ENCODE data around the gene CCNO.

Gene CCNO

DNA sequence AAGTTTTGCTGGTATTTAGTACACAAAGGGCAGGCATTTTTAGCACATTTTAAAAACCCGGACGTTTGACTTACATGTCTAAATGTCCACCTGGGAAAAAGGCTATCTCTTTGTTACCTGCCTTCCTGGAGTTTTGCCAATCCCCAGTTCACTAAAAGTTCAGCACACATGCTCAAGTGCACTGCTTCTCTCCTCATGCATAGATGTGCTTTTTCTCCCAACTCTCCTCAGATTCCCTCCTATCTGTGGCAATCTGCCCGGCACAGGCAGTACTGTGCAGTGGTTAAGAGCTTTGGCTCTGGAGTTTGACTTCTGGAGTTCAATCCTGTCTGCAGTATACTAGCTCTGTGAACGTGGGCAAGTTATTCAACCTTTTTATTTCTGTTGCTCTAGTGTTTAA is 8.3 kb upstream of the CCNO start:
- no peak for TF ChIP-seq SP1 (IDR thresholded peaks at IDR 0.05)
- TF ChIP-seq FOXA1 (IDR thresholded peaks at IDR 0.05): no peak
- no peak for TF ChIP-seq SUZ12 (IDR thresholded peaks at IDR 0.05)
- TF ChIP-seq, protein P1, sequence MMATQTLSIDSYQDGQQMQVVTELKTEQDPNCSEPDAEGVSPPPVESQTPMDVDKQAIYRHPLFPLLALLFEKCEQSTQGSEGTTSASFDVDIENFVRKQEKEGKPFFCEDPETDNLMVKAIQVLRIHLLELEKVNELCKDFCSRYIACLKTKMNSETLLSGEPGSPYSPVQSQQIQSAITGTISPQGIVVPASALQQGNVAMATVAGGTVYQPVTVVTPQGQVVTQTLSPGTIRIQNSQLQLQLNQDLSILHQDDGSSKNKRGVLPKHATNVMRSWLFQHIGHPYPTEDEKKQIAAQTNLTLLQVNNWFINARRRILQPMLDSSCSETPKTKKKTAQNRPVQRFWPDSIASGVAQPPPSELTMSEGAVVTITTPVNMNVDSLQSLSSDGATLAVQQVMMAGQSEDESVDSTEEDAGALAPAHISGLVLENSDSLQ (IDR thresholded peaks at IDR 0.05): no peak
- TF ChIP-seq LEF1 (IDR thresholded peaks at IDR 0.05; ENCODE audit: borderline replicate concordance): no peak
- no peak for TF ChIP-seq CTBP1 (IDR thresholded peaks at IDR 0.05; ENCODE audit: borderline replicate concordance)
- no peak for TF ChIP-seq FOXK2 (IDR thresholded peaks at IDR 0.05)
- no peak for TF ChIP-seq L3MBTL2 (conservative IDR thresholded peaks at IDR 0.05)
- TF ChIP-seq NFRKB (IDR thresholded peaks at IDR 0.05): no peak
- no peak for TF ChIP-seq FOXM1 (IDR thresholded peaks at IDR 0.05; ENCODE audit: borderline replicate concordance)
- no peak for TF ChIP-seq ARNT (IDR thresholded peaks at IDR 0.05)
- no peak for TF ChIP-seq TARDBP (IDR thresholded peaks at IDR 0.05)
- TF ChIP-seq ELF4 (IDR thresholded peaks at IDR 0.05): no peak
- no peak for TF ChIP-seq BHLHE40 (IDR thresholded peaks at IDR 0.05; ENCODE audit: borderline replicate concordance)
- TF ChIP-seq HDGF (IDR thresholded peaks at IDR 0.05; ENCODE audit: borderline replicate concordance): no peak
- TF ChIP-seq ZNF384 (IDR thresholded peaks at IDR 0.05): no peak
- ChIA-PET CTCF (no interaction called here), POLR2A (no interaction called here)
- DNase-seq (ENCODE audit: extremely low spot score): no peak

DNA sequence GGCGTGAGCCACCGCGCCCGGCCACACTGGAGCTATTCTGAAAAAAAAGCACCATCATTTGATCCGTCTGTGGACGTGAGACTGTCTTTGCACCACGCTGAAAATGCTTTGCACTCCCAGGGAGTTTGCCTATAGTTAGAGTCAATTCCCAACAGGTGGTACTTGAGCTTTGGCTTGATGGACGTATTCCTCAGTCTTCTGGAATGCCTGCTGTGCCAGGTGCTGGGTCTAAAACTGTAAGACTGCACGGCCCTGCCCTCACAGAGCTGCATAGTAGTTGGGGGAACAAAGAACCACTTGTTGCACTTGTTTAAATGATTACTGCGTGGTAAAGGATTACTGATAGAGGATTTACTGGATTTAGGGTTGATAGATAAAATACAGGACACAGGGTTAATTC is 3.4 kb upstream of the CCNO start:
- no peak for DNase-seq (ENCODE audit: extremely low spot score)
- ChIA-PET CTCF (no interaction called here), POLR2A (no interaction called here)
- TF ChIP-seq BHLHE40 (IDR thresholded peaks at IDR 0.05; ENCODE audit: borderline replicate concordance): no peak

DNA sequence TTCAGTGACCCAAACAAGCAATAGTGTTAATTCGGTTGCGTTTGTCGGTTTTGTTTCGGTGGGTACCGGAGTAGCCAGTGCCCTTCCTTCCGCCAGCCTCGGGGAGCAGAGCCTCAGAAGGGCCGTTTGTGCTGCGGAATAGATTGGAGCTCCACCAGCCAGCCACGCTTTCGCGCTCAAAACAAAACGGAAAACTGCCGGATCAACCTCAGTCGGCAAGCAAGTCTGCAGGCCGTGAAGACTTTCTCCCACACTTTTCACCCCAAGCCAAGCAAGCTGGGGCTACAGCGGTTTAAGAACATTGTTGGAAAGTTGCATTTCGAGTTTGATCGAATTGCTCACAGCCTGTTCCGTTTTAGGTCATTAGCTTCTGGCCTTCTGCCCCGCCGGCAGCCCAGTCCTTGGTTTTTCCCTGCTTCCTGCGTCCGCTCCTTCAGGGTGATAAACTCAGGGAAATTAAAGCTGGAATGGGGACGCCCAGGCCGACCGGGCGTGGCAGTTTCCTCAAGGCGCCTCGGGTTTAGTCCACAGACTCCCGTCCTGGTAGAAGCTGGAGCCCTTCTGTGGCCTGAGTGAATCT is 803 bp upstream of the CCNO start:
- DNase-seq (ENCODE audit: extremely low spot score): peak; percentile 23
- ChIA-PET CTCF (interaction anchor here (0.7 kb wide), 1 partner anchor 504 kb away, joined by 3 read pairs; no protein-coding TSS in a partner anchor), POLR2A (interaction anchor here (0.6 to 1.5 kb wide), 3 partner anchors 58 to 73 kb away, joined by 3 to 8 read pairs (median 3); partner anchors contain the start of genes DHX29 and MTREX)
- TF ChIP-seq TARDBP (IDR thresholded peaks at IDR 0.05): no peak
- TF ChIP-seq SUZ12 (IDR thresholded peaks at IDR 0.05): no peak
- TF ChIP-seq FOXM1 (IDR thresholded peaks at IDR 0.05; ENCODE audit: borderline replicate concordance): no peak
- no peak; the same call in 1 of the 2 replicates for TF ChIP-seq L3MBTL2 (conservative IDR thresholded peaks at IDR 0.05)
- no peak for TF ChIP-seq LEF1 (IDR thresholded peaks at IDR 0.05; ENCODE audit: borderline replicate concordance)

DNA sequence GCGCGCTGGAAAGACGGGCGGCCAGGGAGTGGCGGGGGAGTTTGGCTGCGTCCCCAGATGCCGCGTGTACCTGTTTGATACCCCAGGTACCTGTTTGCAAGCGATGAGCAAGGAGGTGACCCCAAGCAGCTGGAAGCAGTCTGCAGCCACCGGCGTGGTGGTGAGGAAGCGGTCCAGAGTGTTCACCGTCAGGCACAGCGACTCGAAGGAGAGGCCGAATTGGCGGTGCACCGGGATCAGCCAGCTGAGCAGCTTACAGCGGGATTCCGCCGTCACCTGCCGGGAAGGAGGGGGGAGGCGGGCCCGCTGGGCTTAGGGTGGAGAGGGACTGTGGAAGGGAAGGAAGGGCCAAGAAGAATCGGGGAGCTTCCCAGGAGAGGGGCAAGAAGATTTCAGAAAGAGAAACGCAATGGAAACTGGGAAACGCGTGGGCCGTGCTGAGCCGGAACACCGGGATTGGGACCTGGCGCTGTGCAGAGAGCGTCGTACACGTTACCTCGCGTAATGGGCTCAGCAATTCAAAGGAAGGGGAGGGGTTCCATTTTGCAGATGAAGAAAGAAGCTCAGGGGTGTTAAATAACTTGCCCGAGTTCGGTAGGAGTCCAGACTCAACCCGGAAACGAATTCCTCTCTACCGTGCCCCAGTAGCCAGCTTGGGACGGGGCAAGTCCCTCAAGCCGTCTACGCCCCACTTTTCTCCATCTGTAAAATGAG is 980 bp downstream of the CCNO start:
- TF ChIP-seq LEF1 (IDR thresholded peaks at IDR 0.05; ENCODE audit: borderline replicate concordance): no peak
- TF ChIP-seq L3MBTL2 (conservative IDR thresholded peaks at IDR 0.05): 0 out of 2 replicates have a peak, but pooled peaks have one; percentile 6
- POLR2A ChIA-PET: no interaction called here
- DNase-seq (ENCODE audit: extremely low spot score): peak; percentile 16
- CTCF ChIA-PET: no interaction called here

DNA sequence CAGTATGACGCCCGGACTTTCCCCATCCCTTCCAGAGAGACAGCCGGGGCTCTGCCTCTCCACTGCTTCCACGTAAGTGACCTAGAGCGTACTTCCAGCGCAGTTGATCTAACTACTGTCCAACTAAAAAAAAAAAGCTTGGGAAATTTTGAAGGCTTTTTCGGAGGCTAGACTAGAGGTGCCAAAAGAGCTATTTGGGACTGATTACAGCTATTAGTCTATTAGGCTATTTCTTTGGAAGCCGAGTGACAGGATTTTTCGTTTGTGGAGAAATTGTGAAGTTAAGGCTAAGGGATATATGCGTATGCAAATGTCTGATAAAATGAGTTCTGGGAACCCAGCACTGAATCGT is 1.5 kb downstream of the CCNO start:
- TF ChIP-seq LEF1 (IDR thresholded peaks at IDR 0.05; ENCODE audit: borderline replicate concordance) (no peak), FOXK2 (IDR thresholded peaks at IDR 0.05) (no peak), SP1 (IDR thresholded peaks at IDR 0.05) (no peak), FOXA1 (IDR thresholded peaks at IDR 0.05) (no peak), ZNF384 (IDR thresholded peaks at IDR 0.05) (no peak), FOXM1 (IDR thresholded peaks at IDR 0.05; ENCODE audit: borderline replicate concordance) (no peak), NFRKB (IDR thresholded peaks at IDR 0.05) (no peak), ELF4 (IDR thresholded peaks at IDR 0.05) (no peak), CTBP1 (IDR thresholded peaks at IDR 0.05; ENCODE audit: borderline replicate concordance) (no peak)
- TF ChIP-seq, protein P1 (IDR thresholded peaks at IDR 0.05): no peak
- no peak for DNase-seq (ENCODE audit: extremely low spot score)
- ChIA-PET POLR2A (interaction anchor here (0.6 kb wide), 1 partner anchor 492 kb away, joined by 3 read pairs; no protein-coding TSS in a partner anchor), CTCF (no interaction called here)

DNA sequence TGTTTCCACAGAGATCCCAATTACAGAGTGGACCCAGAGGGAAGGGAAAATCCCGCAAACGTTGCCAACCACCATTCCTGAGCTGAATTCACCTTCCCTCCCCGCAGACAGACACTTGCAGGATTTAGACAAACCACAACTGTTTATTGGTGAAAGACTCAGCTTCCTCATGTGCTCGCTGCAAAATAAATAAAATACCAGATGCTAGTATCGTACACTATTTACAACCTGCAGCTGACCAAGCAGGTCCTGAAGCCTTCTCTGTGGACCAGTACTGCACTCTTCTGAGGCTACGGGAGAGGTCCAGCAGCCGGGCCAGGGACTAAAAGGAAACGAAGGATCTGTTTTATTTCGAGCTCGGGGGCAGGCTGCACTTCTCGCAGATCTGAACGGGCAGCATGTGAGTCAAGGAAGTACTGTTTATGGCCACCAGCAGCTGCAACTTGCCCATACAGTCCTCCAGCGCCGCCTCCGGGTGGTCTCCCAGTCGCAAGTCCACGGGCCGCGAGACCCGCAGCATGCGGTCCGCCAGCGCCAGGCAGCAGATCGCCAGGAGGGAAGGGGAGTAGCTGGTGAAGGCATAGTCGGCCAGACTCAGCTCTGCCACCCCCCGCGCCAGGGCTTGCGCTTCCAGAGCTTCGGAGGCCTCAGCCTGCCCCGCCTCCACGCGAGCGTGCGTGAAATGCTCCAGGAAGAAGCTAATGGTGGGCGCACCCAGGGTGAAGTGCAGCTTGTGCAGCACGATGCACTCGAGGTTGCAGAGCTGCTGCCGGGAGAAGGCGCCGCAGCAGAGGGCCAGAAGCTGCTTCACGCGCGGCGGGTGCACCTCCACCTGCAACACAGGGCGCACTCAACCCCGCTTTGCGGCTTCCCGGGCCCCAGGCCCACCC is 2.1 kb downstream of the CCNO start:
- TF ChIP-seq BHLHE40 (IDR thresholded peaks at IDR 0.05; ENCODE audit: borderline replicate concordance) (no peak), TARDBP (IDR thresholded peaks at IDR 0.05) (no peak), ZNF384 (IDR thresholded peaks at IDR 0.05) (no peak), FOXM1 (IDR thresholded peaks at IDR 0.05; ENCODE audit: borderline replicate concordance) (no peak), ELF4 (IDR thresholded peaks at IDR 0.05) (no peak), FOXA1 (IDR thresholded peaks at IDR 0.05) (no peak), NFRKB (IDR thresholded peaks at IDR 0.05) (no peak), ARNT (IDR thresholded peaks at IDR 0.05) (no peak), FOXK2 (IDR thresholded peaks at IDR 0.05) (no peak), L3MBTL2 (conservative IDR thresholded peaks at IDR 0.05) (no peak), CTBP1 (IDR thresholded peaks at IDR 0.05; ENCODE audit: borderline replicate concordance) (no peak), SP1 (IDR thresholded peaks at IDR 0.05) (no peak), SUZ12 (IDR thresholded peaks at IDR 0.05) (no peak), LEF1 (IDR thresholded peaks at IDR 0.05; ENCODE audit: borderline replicate concordance) (no peak), HDGF (IDR thresholded peaks at IDR 0.05; ENCODE audit: borderline replicate concordance) (no peak)
- TF ChIP-seq, protein P1 (IDR thresholded peaks at IDR 0.05): no peak
- CTCF ChIA-PET: no interaction called here
- DNase-seq (ENCODE audit: extremely low spot score): no peak
- POLR2A ChIA-PET: interaction anchor here (0.6 kb wide), 1 partner anchor 493 kb away, joined by 3 read pairs; no protein-coding TSS in a partner anchor
